ENCODE data around the gene ZRANB2.

Gene ZRANB2, protein sequence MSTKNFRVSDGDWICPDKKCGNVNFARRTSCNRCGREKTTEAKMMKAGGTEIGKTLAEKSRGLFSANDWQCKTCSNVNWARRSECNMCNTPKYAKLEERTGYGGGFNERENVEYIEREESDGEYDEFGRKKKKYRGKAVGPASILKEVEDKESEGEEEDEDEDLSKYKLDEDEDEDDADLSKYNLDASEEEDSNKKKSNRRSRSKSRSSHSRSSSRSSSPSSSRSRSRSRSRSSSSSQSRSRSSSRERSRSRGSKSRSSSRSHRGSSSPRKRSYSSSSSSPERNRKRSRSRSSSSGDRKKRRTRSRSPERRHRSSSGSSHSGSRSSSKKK

GRCh38 chr1:71080739-71081696, at the start of gene ZRANB2:
Gene ZRANB2, minus strand, starts transcription at chr1:71081035. Its CDS starts 40 bp downstream, at chr1:71080995.
- DNase-seq (ENCODE audit: low spot score): peak; percentile 75

- no peak for DNase-seq (ENCODE audit: low spot score)
Observed at GRCh38 chr1:71128060-71128459, 47.2 kb upstream of the ZRANB2 start.

DNA sequence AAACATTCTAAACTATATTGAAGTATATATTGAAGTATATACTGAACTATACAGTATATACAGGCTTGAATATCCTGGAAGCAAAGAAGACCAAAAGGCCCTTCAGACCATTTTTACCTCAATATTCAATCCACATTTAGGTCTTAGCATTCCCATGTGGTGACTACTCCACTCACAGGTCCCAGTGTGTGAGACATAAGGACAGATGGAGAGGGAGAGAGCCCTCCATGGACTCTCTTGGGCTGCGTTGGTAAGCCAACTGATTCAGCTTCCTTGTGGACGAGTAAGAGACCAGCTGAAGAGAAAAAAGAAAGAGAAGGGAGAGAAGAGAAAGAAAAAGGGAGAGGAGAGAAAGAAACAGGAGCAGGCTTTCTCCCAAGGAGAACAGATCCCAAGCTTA, 37.3 kb upstream of the ZRANB2 start:
- no peak for DNase-seq (ENCODE audit: low spot score)

GRCh38 chr1:71116729-71117128, 35.9 kb upstream of the ZRANB2 start:
- no peak for DNase-seq (ENCODE audit: low spot score)

DNA sequence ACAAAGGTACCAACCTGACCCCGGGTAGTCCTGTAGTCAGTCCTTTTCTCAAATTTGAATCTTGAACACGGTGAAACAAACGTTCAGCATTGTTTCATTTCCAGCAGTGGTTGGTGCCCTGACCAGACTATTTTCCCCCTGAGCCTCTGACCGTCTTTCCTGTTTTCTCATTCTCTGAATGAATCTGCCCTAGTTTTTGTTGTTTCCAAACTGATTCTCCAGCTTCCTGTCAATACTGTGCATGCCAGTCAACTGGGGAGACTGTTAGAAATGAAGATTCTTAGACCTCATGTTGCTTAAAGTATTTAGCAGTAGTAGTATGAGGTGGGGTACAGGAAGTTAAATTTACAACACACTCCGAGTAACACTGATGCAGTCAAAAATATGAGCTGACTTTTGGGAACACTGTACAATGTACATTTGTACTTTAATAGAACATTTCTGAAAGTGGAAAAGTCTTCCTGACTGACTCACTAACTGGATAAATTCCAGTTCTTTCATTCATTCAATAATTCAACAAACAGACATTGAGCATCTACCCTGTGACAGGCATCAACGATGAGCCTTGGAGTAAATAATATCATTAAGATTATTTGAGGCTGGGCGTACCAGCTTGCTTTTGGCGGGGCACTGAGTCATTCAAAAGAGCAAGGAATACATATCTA, 26.0 kb upstream of the ZRANB2 start:
- no peak for DNase-seq (ENCODE audit: low spot score)

GRCh38 chr1:71104417-71104816, 23.6 kb upstream of the ZRANB2 start:
- no peak for DNase-seq (ENCODE audit: low spot score)

GRCh38 chr1:71101839-71102376, 21.1 kb upstream of the ZRANB2 start:
- DNase-seq (ENCODE audit: low spot score): no peak

- no peak for DNase-seq (ENCODE audit: low spot score)
Observed at GRCh38 chr1:71097428-71097827, 16.6 kb upstream of the ZRANB2 start.

GRCh38 chr1:71094913-71095312, 14.1 kb upstream of the ZRANB2 start:
- no peak for DNase-seq (ENCODE audit: low spot score)

GRCh38 chr1:71093938-71094337, 13.1 kb upstream of the ZRANB2 start:
- no peak for DNase-seq (ENCODE audit: low spot score)

DNA sequence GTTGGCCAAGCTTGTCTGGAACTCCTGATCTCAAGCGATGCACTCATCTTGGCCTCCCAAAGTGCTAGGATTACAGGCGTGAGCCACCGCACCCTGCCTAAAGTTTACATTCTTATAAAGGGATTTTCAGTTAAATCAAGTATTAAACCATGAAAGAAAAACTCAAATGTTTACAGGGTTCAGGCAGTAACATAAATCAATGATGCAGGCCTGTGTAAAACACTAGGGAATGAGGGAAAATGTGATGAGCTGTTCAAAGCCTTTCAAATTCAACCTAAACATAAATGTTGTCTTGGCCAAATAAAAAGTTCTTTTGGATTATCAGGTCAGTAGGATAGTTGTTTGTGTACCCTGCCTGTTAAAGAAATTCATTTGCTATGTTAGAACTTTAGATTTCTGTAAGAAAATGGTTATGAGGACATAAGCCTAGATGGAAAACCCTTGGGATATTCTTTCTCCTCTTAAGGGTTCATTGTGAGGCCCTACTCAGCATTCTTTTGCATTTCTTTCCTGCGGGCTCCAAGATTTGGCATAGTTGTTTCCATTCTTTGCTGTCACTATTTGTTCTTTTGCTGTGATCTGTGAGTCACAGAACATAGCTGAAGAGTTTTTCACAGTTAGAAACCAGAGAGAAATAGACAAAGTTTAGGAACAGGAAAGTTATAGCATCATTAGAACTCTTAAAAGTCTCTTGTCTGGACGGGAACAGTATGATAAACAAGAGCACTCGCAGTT, 8.9 kb upstream of the ZRANB2 start:
- DNase-seq (ENCODE audit: low spot score): no peak

GRCh38 chr1:71088645-71089287, 7.9 kb upstream of the ZRANB2 start:
- no peak for DNase-seq (ENCODE audit: low spot score)

- no peak for DNase-seq (ENCODE audit: low spot score)
Observed at GRCh38 chr1:71087713-71088112, 6.9 kb upstream of the ZRANB2 start.

DNA sequence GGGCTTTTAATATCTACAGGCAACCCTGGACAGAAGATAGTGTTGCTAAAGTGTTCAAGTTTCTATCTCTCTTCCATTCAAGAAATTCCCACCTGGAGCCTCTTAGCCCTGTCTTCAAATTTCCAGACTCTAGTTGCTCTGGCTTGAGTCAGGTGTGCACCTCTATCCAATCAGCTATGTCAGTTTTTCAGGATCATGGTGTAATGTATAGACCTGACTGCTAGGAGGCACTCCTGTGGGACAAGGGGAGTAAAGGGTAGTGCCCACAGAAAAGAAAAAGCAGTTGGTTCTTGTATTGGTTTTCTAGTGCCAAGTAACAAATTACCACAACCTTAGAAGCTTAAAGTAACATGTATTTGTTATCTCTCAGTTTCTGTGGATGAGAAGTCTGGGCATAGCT, 6.2 kb upstream of the ZRANB2 start:
- no peak for DNase-seq (ENCODE audit: low spot score)

DNA sequence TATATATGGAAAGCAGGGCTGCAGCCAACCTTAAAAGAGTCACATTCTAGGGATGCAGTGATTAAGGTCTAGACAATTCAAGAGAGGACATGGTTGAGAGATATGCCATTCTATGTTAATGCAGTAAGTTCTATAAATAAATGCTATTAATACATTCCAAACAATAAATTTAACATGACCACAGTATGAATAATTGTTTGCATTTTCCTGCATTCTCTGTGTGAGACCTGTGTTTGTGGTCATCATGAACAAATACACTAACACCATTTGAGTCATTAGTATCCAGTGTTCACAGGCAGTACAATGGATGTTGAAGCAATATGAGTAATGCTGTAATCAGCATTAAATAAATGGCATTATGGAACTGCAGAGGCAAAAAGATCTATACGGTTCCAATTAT, 5.5 kb upstream of the ZRANB2 start:
- DNase-seq (ENCODE audit: low spot score): no peak

DNA sequence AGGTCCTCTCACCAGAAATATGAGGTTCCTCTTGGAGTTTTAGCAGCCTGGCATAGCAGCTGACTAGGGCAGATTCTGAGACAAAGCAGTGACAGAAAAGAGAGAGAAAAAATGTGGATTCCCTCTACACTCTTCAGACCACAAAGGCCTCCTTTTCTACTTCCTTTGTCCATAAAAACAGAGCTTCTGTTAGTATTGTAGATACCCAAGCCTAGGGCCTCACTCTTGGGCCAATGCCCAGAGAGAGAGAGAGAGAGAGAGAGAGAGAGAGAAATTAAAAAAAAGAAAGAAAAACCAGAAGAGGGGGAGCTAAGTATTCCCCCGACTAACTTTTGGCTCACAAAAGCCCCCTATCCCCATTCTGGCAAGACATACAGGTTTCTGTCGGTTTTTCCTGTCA, 2.4 kb upstream of the ZRANB2 start:
- DNase-seq (ENCODE audit: low spot score): no peak

- DNase-seq (ENCODE audit: low spot score): no peak
Observed at GRCh38 chr1:71081697-71082080, 854 bp upstream of the ZRANB2 start.

DNA sequence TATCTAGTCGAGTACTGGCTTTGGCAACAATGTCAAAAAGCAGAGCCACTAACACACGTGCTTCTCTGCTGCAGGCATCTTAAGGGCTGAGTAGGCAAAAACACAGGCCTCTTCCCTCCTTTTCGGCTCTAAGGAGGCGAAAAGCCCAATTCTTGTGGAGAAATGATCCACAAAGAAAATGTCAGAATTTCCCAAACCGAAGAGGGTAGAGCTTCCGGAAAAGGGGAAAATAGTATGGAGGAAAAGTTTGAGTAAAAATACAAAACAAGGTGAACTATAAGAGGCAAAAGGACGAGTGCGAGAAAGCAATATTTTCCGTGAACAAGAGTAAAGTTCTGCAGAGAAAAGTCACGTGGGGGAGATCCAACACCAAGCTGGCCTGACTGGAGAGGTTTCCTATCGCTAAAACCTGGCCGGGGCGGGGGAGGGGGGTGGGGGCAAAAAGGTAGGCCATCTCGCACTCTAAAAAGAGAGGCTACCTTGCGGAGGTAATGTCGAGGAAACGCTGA, 551 bp downstream of the ZRANB2 start:
- DNase-seq (ENCODE audit: low spot score): peak; percentile 6

DNA sequence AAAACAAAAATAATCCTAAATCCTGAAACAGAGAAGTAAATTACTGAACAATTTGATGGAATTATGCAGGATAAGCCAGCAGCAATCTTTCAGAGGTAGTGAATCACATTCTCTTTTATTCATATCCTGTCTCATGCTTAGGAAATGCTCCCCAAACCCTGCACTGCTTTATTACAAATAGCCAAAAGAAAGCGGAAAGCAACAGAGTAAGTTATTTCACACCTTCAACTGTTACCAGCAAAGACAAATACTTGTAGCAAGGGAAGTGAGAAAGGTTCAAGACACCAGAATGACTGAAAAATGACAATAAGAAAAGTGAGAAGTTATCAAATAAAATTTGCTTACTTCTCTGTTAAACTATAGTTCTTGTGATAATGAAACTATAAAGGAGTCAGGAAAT, 6.2 kb downstream of the ZRANB2 start:
- no peak for DNase-seq (ENCODE audit: low spot score)

- no peak for DNase-seq (ENCODE audit: low spot score)
Observed at GRCh38 chr1:71072273-71072672, 8.6 kb downstream of the ZRANB2 start.

GRCh38 chr1:71071720-71072119, 9.1 kb downstream of the ZRANB2 start:
- DNase-seq (ENCODE audit: low spot score): no peak
